Astrocyte (in vitro differentiated cells and primary cell): Measurements from ENCODE around the gene ZNF681. TPM values are rescaled to one million over a fixed set of nuclear protein-coding genes. Genes with fewer than 3 reads are reported as not detected.

Experiments
- DNase-seq: peaks from one replicate; pipeline ENCODE4 v3.0.0-alpha.2; 2010; ENCODE audit warnings: low read depth
- FAIRE-seq: peaks from 2 replicates; lab custom pipeline; 2011; peaks lifted over from hg19 to GRCh38; lab: Jason Lieb, UNC
- H2AFZ ChIP-seq: 2 replicates; pipeline ENCODE4 v1.6.0; 2012; ENCODE audit warnings: low read depth, low read length, inconsistent platforms
- H3K27ac ChIP-seq: 2 replicates; pipeline ENCODE4 v1.5.1; 2011; ENCODE audit warnings: low read depth, low read length, inconsistent platforms
- H3K27me3 ChIP-seq: 2 replicates; pipeline ENCODE4 v1.6.0; 2011; ENCODE audit warnings: low read length, inconsistent platforms; ENCODE audit not compliant: insufficient read depth
- H3K36me3 ChIP-seq: 2 replicates; pipeline ENCODE4 v1.5.1; 2011; ENCODE audit warnings: low read length, inconsistent platforms; ENCODE audit not compliant: insufficient read depth
- H3K4me1 ChIP-seq: 2 replicates; pipeline ENCODE4 v1.5.1; 2011; ENCODE audit warnings: low read length, inconsistent platforms; ENCODE audit not compliant: insufficient read depth
- H3K4me2 ChIP-seq: 2 replicates; pipeline ENCODE4 v1.6.0; 2012; ENCODE audit warnings: low read length, inconsistent platforms
- H3K4me3 ChIP-seq: 2 replicates; pipeline ENCODE4 v1.5.1; 2011; ENCODE audit warnings: low read depth, mild to moderate bottlenecking, low read length, inconsistent platforms; ENCODE audit not compliant: insufficient read depth
- H3K79me2 ChIP-seq: 2 replicates; pipeline ENCODE4 v1.6.0; 2012; ENCODE audit warnings: mild to moderate bottlenecking, low read length, inconsistent platforms; ENCODE audit not compliant: insufficient read depth
- H3K9ac ChIP-seq: 2 replicates; pipeline ENCODE4 v1.6.0; 2012; ENCODE audit warnings: mild to moderate bottlenecking, low read length, inconsistent platforms
- H3K9me3 ChIP-seq: 2 replicates; pipeline ENCODE4 v1.5.1; 2012; ENCODE audit warnings: low read depth, mild to moderate bottlenecking, low read length, inconsistent platforms; ENCODE audit not compliant: insufficient read depth
- H4K20me1 ChIP-seq: 2 replicates; pipeline ENCODE4 v1.6.0; 2012; ENCODE audit warnings: low read length, inconsistent platforms; ENCODE audit not compliant: insufficient read depth
- H3K27ac Mint-ChIP-seq: one replicate; pipeline ENCODE4 v1.8.0; 2021; ENCODE audit warnings: mild to moderate bottlenecking, mixed read lengths; ENCODE audit not compliant: unreplicated experiment
- H3K27me3 Mint-ChIP-seq: one replicate; pipeline ENCODE4 v1.8.0; 2021; ENCODE audit warnings: low read depth, mixed read lengths; ENCODE audit not compliant: unreplicated experiment
- H3K36me3 Mint-ChIP-seq: one replicate; pipeline ENCODE4 v1.8.0; 2021; ENCODE audit warnings: low read depth, mixed read lengths; ENCODE audit not compliant: unreplicated experiment
- H3K4me1 Mint-ChIP-seq: one replicate; pipeline ENCODE4 v1.8.0; 2021; ENCODE audit warnings: low read depth, mixed read lengths; ENCODE audit not compliant: unreplicated experiment
- H3K4me3 Mint-ChIP-seq: one replicate; pipeline ENCODE4 v1.8.0; 2021; ENCODE audit warnings: mild to moderate bottlenecking, moderate library complexity, mixed read lengths; ENCODE audit not compliant: unreplicated experiment
- H3K9me3 Mint-ChIP-seq: one replicate; pipeline ENCODE4 v1.8.0; 2021; ENCODE audit warnings: mild to moderate bottlenecking, mixed read lengths; ENCODE audit not compliant: unreplicated experiment
- CTCF ChIP-seq: IDR thresholded peaks from 2 replicates; pipeline ENCODE4 v1.5.1; 2011; ENCODE audit warnings: low read depth, mild to moderate bottlenecking, inconsistent platforms, low read length, moderate library complexity; ENCODE audit not compliant: insufficient read depth
- EZH2 ChIP-seq: IDR thresholded peaks from 2 replicates; pipeline ENCODE4 v1.6.1; 2012; ENCODE audit warnings: mild to moderate bottlenecking, low read length, inconsistent platforms; ENCODE audit not compliant: insufficient read depth
- total RNA-seq: library from RNA; stranded (reverse); gene quantifications from 2 replicates; pipeline ENCODE4 v1.2.1, GENCODE V29; 2021

Gene ZNF681
- total RNA-seq, 1 donor from 2014 or later = 3.1 TPM

- TF ChIP-seq CTCF = no peak
- TF ChIP-seq EZH2 = no peak
- H3K4me1 ChIP-seq = no peaks in the 10 kb centered on the region
- no peak overlapping the region for H3K4me3 ChIP-seq
- Mint-ChIP-seq H3K27me3 (peaks cover 9% of the 10 kb centered on the region), H3K4me3 (no peak overlapping the region), H3K4me1 (no peaks in the 10 kb centered on the region), H3K27ac (no peak overlapping the region), H3K36me3 (no peaks in the 10 kb centered on the region), H3K9me3 (peaks cover 4% of the 10 kb centered on the region)
- H3K27ac ChIP-seq = no peak overlapping the region
- no peaks in the 10 kb centered on the region for H3K27me3 ChIP-seq
- FAIRE-seq (no peak), DNase-seq (no peak)
- H4K20me1 ChIP-seq = no peaks in the 10 kb centered on the region
- H2AFZ ChIP-seq = no peak overlapping the region
- no peaks in the 10 kb centered on the region for H3K36me3 ChIP-seq
- H3K79me2 ChIP-seq = no peaks in the 10 kb centered on the region
- no peaks in the 10 kb centered on the region for H3K9me3 ChIP-seq
- no peak overlapping the region for H3K9ac ChIP-seq
- H3K4me2 ChIP-seq = no peak overlapping the region
These were observed 39.9 kb downstream of the ZNF681 start for GRCh38 chr19:23718802-23719201.

GRCh38 chr19:23716792-23717191, 41.9 kb downstream of the ZNF681 start:
- no peak for FAIRE-seq

More at GRCh38 chr19:23716792-23717191, 41.9 kb downstream of the ZNF681 start:
- Histone ChIP-seq H3K79me2 (no peaks in the 10 kb centered on the region), H3K9ac (no peak overlapping the region), H3K9me3 (no peaks in the 10 kb centered on the region), H4K20me1 (no peaks in the 10 kb centered on the region), H3K27me3 (no peaks in the 10 kb centered on the region), H3K27ac (no peak overlapping the region), H3K4me3 (no peak overlapping the region), H3K4me1 (no peaks in the 10 kb centered on the region), H3K36me3 (no peaks in the 10 kb centered on the region), H3K4me2 (no peak overlapping the region), H2AFZ (no peak overlapping the region)
- H3K36me3 Mint-ChIP-seq = no peaks in the 10 kb centered on the region
- no peaks in the 10 kb centered on the region for H3K4me1 Mint-ChIP-seq
- no peak overlapping the region for H3K4me3 Mint-ChIP-seq
- TF ChIP-seq EZH2 (no peak), CTCF (no peak)
- H3K27me3 Mint-ChIP-seq = peaks cover 9% of the 10 kb centered on the region
- no peak overlapping the region for H3K27ac Mint-ChIP-seq
- no peak for DNase-seq
- peaks cover 4% of the 10 kb centered on the region for H3K9me3 Mint-ChIP-seq
